GM19099 (cell line): ENCODE results near the gene RBM10.

Experiments
- POLR2A ChIP-seq: IDR thresholded peaks from 3 replicates; pipeline ENCODE4 v1.6.1; 2011; ENCODE audit warnings: low read depth; ENCODE audit not compliant: insufficient read length; ENCODE audit errors: extremely low read depth

Gene RBM10

GRCh38 chrX:47198026-47198686 lies 53.1 kb downstream of the RBM10 start:
- TF ChIP-seq POLR2A = no peak

GRCh38 chrX:47198687-47199080 lies 53.7 kb downstream of the RBM10 start:
- no peak for TF ChIP-seq POLR2A

DNA sequence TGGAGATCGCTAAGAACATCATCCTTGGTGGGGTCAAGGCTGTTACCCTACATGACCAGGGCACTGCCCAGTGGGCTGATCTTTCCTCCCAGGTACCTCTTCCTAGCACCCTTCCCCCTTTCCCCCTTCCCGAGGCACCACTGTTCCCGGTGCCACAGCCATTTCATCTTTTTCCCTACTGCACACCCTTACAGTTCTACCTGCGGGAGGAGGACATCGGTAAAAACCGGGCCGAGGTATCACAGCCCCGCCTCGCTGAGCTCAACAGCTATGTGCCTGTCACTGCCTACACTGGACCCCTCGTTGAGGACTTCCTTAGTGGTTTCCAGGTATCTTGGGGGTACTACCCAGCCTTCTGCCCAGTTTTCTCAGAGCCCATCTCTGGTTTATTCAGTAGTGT lies 54.3 kb downstream of the RBM10 start:
- TF ChIP-seq POLR2A = no peak

DNA sequence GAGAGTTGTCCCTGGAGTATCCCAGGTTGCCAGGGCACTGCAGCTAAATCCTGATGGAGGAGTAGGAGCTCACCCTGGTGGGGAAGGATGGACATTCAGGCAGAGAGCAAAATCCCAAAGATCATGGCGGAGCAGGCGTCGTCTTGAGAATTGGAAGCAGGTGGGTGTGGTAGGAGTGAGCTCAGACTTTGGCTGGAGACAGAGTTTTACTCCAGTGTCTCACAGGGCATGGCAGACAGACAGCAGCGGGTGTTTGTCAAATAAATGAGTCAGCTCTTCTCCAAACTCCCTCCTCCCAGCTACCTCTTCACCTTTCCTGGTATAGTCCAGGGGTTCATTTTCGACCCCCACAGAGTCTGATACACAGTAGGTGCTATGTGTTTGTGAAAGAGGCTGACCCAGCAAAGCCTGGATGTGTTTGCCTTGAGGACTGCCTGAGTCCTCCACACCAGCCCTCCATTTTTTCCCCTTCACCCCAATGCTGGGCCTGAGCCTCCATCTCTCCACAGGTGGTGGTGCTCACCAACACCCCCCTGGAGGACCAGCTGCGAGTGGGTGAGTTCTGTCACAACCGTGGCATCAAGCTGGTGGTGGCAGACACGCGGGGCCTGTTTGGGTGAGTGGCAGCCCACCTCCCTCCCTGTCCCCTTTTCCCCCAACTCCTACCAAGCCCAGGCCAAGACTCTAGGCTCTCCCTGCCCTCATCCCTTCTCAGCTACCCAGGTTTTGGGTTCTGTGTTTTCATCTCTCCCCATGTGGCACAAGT lies 55.5 kb downstream of the RBM10 start:
- TF ChIP-seq POLR2A = no peak

- TF ChIP-seq POLR2A = no peak
Measured at GRCh38 chrX:47201345-47201944, 56.4 kb downstream of the RBM10 start.

DNA sequence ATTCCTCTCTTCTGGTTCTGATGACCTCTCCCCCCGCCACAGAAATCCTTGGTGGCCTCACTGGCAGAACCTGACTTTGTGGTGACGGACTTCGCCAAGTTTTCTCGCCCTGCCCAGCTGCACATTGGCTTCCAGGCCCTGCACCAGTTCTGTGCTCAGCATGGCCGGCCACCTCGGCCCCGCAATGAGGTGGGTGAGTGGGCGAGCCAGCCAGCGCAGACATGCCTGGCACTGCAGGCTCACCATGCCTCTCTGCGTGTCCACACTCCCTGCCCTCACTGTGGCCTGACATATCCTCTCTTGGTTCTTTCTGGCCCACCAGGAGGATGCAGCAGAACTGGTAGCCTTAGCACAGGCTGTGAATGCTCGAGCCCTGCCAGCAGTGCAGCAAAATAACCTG lies 57.3 kb downstream of the RBM10 start:
- TF ChIP-seq POLR2A = no peak

- no peak for TF ChIP-seq POLR2A
Measured at GRCh38 chrX:47202877-47203276, 57.9 kb downstream of the RBM10 start.

- TF ChIP-seq POLR2A = no peak
Measured at GRCh38 chrX:47204970-47205369, 59.9 kb downstream of the RBM10 start.

GRCh38 chrX:47206316-47206715 lies 61.3 kb downstream of the RBM10 start:
- TF ChIP-seq POLR2A = no peak

DNA sequence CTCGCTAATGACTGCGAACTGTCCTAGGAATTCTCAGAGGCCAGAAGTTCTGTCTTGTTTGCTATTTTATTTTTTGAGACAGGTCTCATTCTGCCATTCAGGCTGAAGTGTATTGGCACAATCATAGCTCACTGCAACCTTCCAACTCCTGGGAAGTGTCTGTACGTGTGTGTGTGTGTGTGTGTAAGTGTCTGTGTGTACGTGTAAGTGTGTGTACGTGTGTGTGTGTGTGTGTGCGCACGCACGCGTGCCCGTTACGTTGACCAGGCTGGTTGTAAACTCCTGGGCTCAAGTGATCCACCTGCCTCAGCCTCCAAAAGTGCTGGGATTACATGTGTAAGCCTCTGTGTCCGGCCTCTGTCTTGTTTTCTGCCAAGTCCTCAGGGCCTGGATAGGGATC lies 63.1 kb downstream of the RBM10 start:
- TF ChIP-seq POLR2A = no peak

DNA sequence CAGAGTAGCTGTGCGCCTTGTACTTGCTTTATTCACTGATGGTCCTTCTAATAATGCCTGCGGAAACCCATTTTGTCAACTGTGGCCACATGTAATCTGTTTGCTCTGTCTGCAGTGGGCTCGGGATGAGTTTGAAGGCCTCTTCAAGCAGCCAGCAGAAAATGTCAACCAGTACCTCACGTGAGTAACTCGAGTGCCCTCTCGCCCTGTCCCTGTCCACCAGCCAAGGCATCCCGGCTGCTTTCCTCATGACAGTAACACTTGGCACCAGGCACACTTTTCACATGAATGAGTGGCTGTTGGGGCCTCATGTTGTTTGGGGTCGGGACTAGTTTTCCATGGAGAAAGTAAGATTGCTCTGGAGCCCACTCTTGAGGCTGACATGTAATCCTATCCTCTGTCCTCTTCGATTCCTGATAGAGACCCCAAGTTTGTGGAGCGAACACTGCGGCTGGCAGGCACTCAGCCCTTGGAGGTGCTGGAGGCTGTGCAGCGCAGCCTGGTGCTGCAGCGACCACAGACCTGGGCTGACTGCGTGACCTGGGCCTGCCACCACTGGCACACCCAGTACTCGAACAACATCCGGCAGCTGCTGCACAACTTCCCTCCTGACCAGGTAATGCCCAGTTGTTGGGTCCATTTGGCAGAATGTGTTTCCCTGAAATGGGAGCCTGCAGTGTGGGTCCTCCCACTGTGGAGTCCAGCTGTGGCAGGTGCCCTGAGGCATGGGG lies 64.7 kb downstream of the RBM10 start:
- TF ChIP-seq POLR2A = no peak

DNA sequence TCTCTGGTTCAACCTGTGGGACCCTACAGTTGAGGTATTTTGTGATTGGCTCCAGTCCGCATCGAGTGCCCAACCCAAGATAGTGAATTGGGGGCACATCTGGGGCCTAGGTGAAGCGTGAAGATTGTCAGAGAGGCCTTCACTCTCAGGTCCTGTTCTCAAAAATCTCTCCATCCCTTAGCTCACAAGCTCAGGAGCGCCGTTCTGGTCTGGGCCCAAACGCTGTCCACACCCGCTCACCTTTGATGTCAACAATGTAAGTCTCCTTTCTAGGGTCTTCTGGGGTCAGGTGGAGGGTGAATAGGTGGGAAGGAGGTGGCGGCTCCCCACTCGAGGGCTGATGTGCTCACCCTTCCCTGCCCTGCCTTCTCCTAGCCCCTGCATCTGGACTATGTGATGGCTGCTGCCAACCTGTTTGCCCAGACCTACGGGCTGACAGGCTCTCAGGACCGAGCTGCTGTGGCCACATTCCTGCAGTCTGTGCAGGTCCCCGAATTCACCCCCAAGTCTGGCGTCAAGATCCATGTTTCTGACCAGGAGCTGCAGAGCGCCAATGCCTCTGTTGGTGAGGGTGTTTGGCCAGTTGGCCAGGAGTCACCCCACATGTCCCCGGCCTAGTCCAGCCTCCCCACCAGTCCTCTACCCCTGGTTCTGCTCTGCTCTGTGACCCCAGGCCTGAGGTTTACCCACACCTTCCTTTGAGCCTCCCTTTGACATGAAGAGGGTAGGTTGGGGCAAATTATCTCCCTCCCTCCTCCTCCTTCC lies 65.8 kb downstream of the RBM10 start:
- TF ChIP-seq POLR2A = no peak

GRCh38 chrX:47212381-47213293 lies 67.6 kb downstream of the RBM10 start:
- no peak for TF ChIP-seq POLR2A
